Brain pericyte (primary cell): ENCODE results near the gene PAK4.

Experiments
- DNase-seq: peaks from one replicate; pipeline ENCODE4 v3.0.0-alpha.2; 2012; ENCODE audit warnings: low read depth, low spot score

Gene PAK4

DNA sequence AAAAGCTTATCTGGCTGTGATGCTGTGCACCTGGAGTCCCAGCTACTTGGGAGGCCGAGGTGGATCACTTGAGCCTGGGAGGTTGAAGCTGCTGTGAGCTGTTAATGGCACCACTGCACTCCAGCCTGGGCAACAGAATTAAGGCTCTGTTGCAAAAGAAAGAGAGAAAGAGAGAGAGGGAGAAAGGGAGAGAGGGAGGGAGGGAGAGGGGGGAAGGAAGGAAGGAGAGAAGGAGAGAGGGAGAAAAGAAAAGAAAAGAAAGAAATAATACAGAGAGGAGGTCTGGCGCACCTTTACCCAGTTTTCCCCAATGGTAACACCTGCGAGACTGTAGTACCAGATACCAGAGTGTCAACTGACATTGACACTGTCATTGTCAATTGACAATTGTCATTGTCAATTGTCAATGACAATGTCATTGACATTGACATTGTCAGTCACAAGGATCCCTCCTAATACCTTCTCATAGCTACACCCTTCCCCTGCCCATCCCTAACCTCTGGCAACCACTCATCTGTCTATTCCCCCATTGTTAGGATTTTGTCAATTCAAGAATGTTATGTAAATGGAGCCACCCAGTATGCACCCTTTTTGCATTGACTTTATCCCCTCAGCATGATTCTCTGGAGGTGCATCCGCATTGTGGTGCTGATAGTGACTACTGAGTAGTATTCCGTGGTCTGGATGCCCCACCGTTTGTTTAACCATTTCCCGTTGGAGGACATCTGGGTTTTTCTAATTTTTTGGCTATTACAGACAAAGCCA, 21.3 kb downstream of the PAK4 start:
- DNase-seq: no peak

GRCh38 chr19:39147480-39147879, 21.9 kb downstream of the PAK4 start:
- no peak for DNase-seq

- no peak for DNase-seq
These were observed 23.4 kb downstream of the PAK4 start for GRCh38 chr19:39148939-39149529.

- no peak for DNase-seq
These were observed 24.6 kb downstream of the PAK4 start for GRCh38 chr19:39150235-39150634.

DNA sequence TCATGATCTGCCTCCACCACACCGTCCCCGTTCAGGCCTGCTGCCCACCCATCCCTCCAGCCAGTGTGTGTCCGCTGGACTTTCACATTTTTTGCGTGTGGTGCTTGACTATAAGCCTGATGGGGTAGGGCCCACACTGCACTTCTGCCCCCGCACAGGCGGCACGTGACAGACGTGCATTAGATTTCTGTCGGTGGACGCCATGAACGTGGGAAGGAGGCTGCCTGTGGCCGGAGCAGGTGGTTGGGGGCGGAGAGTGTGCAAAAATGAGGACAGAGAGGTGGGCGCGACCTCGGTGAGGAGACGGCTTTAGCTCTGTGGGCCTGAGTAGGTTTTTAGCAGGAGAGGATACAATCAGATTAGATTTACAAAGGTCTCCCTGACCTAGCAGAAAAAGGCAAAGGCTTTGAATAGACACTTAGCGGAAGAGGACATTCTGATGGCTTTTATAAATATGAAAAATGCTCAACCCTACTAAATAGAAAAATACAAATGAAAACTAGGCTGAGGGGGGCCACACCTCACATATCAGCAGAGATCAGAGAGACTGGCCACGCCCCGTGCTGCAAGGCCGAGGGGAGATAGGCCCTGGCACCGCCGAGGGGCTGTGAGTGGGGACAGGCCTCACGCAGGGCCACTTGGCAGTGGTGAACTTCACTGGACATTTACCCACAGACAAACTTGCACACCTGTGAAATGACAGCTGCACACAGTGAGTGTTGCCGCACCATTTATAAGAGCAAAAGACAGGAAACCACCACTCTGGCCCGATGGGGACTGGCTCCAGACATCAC, 25.4 kb downstream of the PAK4 start:
- DNase-seq: no peak

- no peak for DNase-seq
These were observed 26.5 kb downstream of the PAK4 start for GRCh38 chr19:39152066-39152465.

DNA sequence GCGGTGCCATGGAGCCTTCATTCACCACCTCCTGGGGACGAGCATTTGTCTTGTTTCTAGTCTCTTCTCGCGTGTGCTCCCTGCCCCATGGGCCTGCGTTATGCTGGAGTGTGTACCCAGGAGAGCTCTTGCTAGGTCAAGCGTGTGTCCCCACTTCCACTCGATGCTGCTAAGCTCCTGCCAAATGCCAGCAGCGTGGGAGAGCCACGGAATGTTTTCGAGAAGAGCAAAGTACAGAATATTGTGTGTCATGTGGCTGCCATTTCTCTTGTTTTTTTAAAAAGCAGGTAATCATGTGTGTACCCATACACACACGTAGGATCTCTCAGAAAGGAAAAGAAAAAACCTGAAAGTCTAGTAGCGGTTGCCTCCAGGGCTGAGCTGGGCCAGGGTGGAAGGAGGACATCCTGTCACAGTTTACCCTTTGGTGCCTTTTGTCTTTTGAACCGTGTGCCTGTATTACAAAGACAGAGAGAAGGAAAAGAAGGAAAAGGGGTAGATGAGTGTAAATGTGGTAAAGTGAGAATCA, 28.6 kb downstream of the PAK4 start:
- DNase-seq: no peak

DNA sequence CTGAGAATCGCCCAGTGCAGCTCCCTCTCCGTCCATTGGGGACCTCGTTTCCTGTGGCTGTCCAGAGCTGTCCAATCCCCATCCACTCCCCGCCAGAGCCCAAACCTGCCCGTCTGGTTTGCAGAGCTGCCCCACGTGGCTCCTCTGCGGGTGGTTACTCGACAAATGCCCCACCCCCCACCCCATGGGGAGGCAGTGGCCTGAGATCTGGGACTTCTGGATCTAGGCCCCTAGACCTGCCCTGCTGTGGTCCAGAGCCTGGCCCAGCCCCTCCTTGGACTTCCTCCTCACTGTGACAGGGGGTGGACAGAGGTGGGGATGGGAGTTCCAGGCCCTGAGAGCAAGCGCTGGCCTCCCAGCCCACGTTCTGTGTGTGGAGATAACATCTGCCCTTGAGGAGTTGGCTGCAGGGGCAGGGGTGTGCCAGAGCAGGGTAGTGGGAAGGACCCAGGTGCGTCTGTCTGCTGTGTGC, 29.1 kb downstream of the PAK4 start:
- no peak for DNase-seq

DNA sequence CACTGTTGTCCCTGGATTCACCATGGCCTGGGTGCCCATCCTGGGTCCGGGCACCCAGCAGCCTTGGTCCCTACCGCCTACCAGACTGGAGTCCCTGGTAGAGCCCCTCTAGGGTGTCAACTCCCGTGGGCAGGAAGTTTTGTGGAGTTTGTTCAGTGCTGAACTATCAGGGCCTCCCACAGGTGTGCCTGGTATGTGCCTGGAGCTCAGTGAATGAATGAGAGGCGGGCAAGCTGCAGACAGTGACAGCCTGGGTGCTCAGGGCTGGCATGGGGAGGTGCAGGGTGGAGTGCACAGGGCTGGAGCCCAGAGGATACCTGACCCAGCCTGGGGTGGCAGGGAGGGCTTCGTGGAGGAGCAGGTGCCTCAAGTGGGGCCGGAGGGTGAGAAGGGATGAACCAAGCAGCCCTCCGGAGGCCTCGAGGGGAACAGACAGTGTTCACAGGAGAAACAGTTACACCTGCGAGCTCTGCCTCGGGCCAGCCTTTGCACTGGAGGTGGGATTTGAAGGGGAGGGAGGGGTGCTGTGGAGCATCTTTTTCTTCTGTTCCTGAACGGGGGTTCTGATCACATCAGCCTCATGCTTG, 29.6 kb downstream of the PAK4 start:
- DNase-seq: no peak

DNA sequence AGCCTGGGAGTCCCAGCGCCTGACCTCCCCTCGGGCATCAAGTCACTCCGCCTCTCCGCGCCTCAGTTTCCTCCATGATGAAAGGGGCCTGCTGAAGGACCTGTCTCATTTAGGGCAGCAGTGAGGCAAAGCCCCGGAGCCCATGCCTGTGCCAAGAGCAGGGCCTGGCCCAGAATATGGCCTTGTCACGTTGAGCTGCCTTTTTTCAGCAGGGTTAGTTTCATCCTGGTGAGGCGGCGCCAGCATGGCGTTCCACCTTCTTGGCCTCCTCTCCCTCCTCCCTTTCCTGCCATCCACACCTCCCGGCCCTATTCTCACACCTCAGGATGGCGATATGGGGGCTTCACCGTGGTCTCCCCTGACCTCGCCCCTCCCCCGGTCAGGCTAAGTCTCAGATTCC, 30.2 kb downstream of the PAK4 start:
- no peak for DNase-seq

DNA sequence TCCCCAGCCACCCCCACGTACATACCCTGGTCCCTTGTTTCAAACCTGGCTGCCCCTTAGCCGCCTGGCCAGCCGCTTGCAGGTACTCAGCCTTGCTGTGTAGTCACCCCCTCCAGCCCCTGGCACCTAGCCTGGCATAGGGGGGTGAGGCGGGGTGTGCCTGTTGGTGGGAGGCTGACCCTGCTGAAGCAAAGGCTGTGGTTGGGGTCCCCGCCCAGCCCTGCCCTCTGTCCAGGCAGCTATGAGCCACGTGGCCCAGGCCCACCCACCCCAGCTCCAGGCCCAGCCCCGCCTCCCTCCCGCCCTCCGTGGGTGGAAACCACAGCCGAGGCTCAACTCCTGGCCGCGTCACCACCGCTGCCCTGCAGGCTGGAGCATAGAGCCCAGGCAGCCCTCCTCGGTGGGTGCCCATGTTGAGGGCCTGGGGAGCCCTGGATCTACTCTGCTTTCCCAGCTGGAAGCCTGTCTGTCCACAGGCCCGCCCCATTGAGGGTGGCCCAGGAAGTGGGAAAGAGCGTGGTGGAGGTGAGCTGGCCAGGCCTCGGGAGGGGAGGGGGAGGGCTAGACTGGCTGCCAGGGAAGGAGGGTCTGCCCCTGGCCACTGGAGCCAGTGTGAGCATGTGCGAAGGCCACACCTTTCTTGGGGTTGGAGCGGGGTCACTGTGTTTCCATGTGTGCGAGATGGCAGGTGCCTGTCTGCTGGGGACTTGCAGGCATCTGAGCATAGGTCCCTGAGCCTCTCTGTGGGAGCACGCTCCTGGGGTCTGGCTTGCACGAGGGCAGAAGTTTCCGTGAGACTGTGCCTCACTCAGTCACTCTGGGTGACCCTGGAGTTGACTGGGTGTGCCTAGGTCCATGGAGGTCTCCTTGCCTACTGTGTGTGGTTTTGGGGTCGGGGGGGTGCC, 31.0 kb downstream of the PAK4 start:
- DNase-seq: no peak

DNA sequence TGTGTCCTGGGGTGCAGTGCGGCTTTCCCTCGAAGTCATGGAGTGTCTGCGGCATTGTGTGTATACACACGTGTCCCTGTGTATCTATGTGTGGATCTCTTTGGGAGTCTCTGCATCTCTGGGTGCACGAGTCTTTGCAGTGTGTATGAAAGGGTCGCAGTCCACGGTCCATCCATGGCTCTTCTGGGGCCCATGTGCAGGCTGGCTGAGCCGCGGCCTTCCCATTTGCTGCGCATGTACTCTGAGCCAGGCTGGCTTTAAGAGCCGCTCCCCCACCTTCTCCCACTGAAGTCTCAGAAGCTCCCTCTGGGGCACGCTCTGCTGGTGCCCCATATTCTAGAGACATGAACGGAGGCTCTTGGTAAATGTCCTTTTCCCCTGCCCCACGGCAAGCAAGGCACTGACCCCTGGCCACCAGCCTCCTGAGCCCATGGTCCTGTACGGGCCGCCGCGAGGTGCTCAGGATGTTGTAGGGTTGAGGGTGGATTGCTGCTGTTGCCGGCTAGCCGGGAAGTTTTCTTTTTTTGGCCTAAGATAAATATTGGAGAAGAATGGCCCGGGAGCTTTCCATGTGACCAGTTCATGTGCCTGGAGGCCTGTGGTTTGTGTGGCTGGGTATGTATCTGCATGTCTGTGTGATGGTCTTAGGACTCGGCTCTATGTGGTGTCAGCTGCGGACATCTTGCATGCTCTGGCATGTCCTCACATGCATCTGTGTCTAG, 31.9 kb downstream of the PAK4 start:
- DNase-seq: no peak

DNA sequence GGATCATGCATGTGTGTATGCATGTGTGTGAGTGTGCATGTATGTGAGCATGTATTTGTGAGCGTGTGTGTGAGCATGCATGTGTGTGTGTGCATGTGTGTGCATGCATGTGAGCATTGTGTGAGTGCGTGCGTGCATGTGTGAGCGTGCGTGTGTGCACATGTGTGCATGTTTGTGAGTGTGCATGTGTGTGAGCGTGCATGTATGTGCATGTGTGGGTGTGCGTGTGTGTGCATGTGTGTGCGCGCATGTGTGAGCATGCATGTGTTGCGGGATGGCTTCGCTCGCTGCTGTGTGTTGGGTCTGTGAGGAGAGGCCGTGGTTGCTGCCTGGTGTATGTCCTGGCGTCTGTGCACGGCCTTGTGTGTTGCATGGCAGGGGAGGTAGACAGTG, 32.4 kb downstream of the PAK4 start:
- DNase-seq: no peak

GRCh38 chr19:39158646-39159260, 33.2 kb downstream of the PAK4 start:
- no peak for DNase-seq

DNA sequence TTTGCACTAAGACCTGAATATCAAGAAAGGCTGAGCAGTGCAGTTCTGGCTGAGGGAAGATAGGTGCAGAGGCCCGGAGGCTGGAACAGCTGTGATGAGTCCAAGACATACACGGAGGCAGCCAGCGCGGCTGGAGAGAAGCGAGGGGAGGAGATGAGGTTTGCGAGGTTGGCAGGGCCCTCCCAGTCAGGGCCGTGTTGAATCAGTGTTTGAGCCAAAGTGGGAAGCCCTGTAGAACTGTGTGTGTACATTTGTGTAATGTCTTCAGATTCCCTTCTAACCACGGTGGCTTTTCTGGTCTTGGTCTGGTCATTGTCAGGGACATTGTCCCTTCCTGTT, 34.9 kb downstream of the PAK4 start:
- DNase-seq: no peak

GRCh38 chr19:39160889-39161672, 35.5 kb downstream of the PAK4 start:
- no peak for DNase-seq

GRCh38 chr19:39162441-39163043, 37.0 kb downstream of the PAK4 start:
- no peak for DNase-seq

- no peak for DNase-seq
These were observed 38.0 kb downstream of the PAK4 start for GRCh38 chr19:39163621-39164020.

GRCh38 chr19:39164289-39164688, 38.7 kb downstream of the PAK4 start:
- DNase-seq: no peak
